GM21526 (cell line): ENCODE measurements around the gene PML.
A peak's percentile ranks its signal among the peaks of the same experiment; 100 is the strongest.

Experiments
- ATAC-seq: cut with Tn5 transposase; IDR thresholded peaks from one replicate; pipeline ENCODE4 v1.9.1; 2021; ENCODE audit warnings: moderate library complexity; ENCODE audit not compliant: unreplicated experiment, low FRiP score

Gene PML

DNA sequence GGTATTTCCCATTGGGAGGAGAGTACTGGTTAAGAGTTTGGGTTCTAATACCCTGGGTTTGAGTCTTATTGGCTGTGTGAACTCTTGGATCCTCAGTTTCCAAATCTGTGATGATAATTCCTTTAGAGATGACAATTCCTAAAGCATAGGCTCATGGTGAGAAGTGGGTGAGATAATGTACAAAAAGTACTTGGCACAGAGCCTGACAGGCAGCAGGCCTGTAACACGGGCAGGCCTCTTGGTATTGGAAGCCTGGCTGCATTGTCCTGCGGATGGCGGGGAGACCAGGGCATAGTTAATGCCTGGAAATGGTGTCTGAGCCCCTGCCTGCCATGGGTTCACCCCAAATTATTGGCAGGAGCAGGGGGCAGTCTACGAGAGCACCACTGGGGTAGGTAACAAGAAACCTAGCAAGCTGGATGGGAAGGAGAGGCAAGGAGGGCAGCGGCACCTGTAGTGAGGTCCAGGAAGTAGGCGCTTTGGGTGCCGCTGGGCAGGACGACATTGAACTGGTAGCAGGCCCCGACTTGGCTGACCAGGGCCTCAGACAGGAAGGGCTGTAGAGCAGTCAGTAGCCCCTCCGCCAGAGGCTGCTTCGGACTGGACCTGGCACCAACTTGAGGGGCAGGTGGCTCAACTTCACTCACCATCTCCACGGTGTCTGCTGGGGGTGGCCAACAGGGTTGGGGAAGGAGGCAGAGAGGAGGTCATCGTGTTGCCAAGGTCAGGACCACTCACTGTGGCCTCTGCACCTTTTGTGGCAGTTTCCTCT, 10.1 kb upstream of the PML start:
- ATAC-seq = no peak

DNA sequence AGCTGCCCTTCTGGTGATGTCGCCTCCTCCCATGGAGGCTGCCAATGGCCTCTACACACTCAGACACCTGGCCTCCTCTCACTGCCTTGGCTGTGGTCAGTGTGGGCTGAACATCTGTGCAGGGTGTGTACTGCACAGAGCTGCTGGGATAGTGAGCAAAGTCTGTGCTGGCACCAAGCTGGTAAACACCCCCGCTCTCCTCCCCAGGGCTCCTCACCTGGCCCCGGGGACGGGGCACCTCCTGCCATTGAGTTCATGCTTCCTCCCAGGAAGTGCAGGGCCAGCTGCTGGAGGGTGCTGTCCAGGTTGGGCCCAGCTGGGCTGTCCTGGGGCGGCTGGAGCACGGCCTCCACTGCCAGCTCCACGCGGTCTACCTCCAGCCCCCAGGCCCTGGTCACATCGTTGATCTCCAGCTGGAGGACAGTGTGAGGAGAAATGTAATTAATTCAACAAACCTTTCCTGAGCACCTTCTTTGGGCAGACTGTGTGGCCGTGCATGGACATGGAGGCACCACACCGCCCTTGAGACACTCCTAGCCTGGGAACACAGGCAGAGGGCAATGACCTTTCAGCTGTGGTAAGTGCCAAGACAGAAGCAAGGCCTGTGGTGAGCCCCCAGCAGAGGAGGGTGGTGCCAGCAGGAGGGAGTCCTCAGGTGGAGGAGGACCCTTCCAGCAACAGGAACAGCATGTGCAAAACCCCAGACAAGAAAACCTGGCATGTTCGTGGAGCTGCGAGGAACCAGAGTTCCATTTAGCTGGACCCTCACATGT, 9.2 kb upstream of the PML start:
- no peak for ATAC-seq

GRCh38 chr15:73986055-73986775, 8.3 kb upstream of the PML start:
- ATAC-seq = no peak

- ATAC-seq = no peak
These were observed 7.8 kb upstream of the PML start for GRCh38 chr15:73986776-73987056.

GRCh38 chr15:73987250-73987649, 7.3 kb upstream of the PML start:
- ATAC-seq = no peak

- no peak for ATAC-seq
These were observed 6.7 kb upstream of the PML start for GRCh38 chr15:73987681-73988444.

DNA sequence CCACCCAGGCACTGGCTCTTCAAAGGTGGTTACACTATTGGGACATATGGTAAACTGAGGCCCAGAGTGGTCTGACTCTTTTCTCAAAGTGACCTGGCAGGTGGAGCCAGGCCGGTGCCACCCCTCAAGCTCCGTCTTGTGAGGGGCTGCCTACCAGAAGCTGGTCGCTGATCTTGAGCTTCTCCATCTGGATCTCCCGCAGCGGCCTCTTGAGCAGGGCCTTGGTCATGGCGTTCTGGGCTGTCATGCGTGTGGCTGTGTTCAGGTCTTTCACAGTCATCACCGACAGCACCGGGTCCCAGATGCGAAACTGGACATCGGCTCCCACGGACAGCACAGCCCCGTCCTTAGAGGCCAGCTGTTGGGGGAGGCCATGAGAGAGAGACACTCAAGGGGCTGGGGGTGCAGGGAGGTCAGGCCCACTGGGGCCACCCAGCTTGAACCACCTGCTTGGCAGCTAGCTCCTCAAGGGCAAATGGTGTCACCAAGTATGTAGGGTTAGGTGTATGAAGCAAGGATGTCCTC, 6.0 kb upstream of the PML start:
- no peak for ATAC-seq

GRCh38 chr15:73989001-73989798, 5.3 kb upstream of the PML start:
- ATAC-seq = no peak

DNA sequence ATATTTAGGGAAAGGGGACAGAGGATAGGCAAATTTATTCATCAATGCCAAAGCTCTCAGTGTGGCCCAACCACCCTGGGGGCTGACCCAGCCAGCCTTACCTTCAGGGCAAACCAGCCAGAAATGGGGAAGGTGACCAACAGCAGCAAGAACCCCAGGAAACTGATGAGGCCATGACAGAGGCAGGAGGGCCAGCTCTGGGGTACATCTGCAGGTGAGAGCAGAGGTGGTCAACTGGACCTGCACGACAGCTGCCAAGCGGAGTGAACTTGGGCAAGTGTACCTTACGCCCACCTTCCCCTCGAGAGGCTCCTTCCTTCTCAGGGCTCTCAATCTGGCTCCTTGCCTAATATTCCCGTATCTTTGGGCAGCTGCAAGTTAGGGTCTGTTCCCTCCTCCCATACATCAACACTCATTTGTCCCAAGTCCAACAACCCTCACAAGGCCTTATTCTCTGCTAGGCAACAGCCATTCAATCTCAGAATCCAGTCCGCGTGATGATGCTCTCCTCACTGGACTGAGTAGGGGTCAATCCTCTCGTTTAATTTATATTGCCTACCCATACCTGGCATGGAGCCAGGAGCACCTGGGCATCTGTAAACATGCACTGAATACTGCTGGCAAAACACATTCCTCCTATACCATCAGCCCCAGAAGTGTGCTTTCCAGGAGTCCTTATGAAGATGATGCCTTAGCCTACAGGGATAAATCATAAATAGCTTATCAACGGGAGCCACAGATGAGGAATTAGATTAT, 4.1 kb upstream of the PML start:
- no peak for ATAC-seq

DNA sequence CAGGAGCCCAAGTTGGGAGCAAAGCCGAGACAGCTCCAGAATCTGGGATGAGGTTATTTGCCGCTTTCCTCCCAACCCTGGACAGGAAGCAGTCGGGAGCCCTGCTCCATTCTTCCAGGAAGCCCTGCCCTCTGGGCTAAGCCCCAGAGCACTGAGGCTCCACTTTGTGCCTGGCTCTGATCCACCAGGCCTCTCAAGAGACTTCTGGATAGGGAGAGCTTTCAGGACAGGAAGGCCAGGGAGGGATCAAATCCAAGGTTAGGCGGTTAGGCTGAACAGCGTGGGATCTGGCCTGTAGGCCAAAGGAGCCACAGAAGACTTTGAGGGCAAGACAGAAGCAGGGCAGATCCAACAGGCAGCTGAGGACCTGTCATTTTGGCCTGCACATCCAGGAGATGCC, 3.3 kb upstream of the PML start:
- ATAC-seq = no peak

- ATAC-seq = peak; percentile 60
These were observed 2.6 kb upstream of the PML start, which contains the start of gene STOML1 for GRCh38 chr15:73991726-73992593. Gene STOML1, minus strand, starts transcription at chr15:73992295. Its CDS starts 72 bp downstream, at chr15:73992223.

DNA sequence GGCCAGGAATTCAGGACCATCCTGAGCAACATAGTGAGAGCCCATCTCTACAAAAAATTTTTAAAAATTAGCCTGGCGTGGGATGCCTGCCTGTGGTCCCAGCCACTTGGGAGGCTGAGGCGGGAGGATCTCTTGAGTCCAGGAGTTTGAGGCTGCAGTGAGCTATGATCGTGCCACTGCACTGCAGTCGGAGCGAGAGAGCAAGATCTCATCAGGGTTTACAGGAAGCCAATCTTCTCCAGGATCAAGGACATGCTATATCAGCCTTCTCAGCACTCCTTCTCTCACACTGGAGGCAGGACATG, 2.0 kb upstream of the PML start:
- ATAC-seq = no peak

- no peak for ATAC-seq
These were observed 1.1 kb upstream of the PML start for GRCh38 chr15:73993211-73993994.

- ATAC-seq = no peak
These were observed 551 bp downstream of the PML start for GRCh38 chr15:73994912-73995622.

DNA sequence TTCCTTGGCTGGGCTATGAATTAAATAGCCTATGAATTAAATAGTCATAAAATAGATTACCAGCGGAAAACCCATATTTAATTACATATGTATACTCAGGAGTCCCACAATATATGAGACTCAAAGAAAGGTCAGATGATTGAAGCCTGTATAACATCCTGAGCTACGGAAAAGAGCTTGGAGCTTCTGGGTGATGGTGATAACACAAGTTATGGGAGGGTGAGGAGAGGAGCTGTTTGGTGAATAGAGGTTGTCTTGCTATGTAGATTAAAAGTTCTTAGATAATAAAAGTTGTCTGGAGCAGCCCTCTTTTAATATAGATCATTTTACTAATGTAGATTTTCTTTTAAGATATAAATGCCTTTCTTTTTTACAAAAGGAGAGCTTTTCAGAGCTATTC, 1.8 kb downstream of the PML start:
- ATAC-seq = no peak

- ATAC-seq = no peak
These were observed 2.4 kb downstream of the PML start for GRCh38 chr15:73996939-73997338.

- no peak for ATAC-seq
These were observed 3.5 kb downstream of the PML start for GRCh38 chr15:73997986-73998385.
